Right lobe of liver (tissue), 4 donors: Measurements from ENCODE around the gene PRCP.

ENCODE experiments used
- CTCF ChIP-seq, 4 donors: fragments of 200-600 bp in 3 of 4; fragments of 450-650 bp in 1 of 4; IDR thresholded peaks; one replicate each; pipeline versions ENCODE4 v1.5.1 to v1.8.0; 2016 to 2022; ENCODE audit warnings: antibody characterized with exemption in 4 of 4, mild to moderate bottlenecking in 2 of 4
- POLR2A ChIP-seq: fragments of 450-650 bp; IDR thresholded peaks from one replicate; pipeline ENCODE4 v1.6.1; 2017; ENCODE audit warnings: antibody characterized with exemption, mild to moderate bottlenecking
- donor health status: DM: no; HTN: no; CAD: no.
- donor health status: DM: no; HTN: no; CAD: no.
- donor health status: DM: no; HTN: yes; CAD: no.

GRCh38 chr11:82830746-82831145 lies 69.5 kb downstream of the PRCP start:
- no peak for TF ChIP-seq POLR2A
- TF ChIP-seq CTCF (IDR thresholded peaks at IDR 0.05): no peak
